Measurements from ENCODE around the gene DAPK3. TPM values are rescaled to one million over a fixed set of nuclear protein-coding genes. Genes with fewer than 3 reads are reported as not detected.

Gene DAPK3
- total RNA-seq, 1 experiment from 2014 or later: 66.6 TPM

DNA sequence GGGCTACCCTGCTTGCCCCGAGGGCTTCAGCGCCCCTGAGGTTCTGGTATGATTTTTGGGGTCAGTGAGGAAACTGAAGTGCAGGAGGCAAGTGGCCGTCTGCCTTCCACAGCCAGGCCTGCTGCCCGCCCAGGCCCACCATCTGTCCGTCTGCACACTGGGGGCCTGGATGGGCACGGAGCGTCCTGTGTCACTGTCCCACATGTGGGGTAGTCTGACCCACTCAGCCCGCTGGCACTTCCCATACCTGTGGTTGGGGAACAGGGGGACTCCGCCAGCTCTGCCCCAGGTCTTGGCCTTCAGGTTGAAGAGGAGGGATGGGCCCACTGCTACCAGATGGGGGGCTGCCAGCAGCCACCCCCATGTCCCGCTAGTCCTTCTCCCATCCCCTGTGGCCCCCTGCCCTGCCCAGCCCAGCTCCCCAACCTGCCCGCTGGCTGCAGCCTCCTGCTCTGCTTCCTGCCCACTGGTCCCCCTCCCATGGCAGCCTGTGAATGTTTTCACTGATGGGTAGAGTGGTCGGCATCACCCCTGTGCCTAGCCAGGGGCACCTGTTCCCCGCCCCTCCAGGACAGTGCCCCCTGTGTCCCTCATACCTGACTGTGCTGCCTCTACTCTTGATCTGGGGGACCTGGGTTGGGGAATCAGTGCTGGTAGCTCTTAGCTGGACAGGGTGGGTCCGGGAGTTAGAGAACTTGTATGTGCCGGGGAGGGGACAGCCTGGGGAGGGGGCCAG lies 46.2 kb upstream of the DAPK3 start:
- in situ Hi-C loops (cut with HindIII; ENCODE audit: low pct_unique_long_range_greater_than_20kb, low sequenced_read_pairs) (no loop called here), intact Hi-C loops (cut with micrococcal nuclease; ENCODE audit: unreplicated experiment) (no loop called here)
- Histone ChIP-seq H3K36me3 (ENCODE audit: control insufficient read depth, insufficient read depth, low read length) (no peaks in the 10 kb centered on the region), H3K4me1 (ENCODE audit: control insufficient read depth, insufficient read depth, low read length) (no peaks in the 10 kb centered on the region), H3K27me3 (ENCODE audit: control insufficient read depth, insufficient read depth, low read length) (no peaks in the 10 kb centered on the region), H3K4me3 (ENCODE audit: low read depth in 2 of 2, low read length in 2 of 2) (no peak overlapping the region), H3K27ac (ENCODE audit: low read length) (no peak overlapping the region), H3K9me3 (ENCODE audit: control insufficient read depth, insufficient read depth, low read depth, low read length) (no peaks in the 10 kb centered on the region)
- TF ChIP-seq, protein P1, sequence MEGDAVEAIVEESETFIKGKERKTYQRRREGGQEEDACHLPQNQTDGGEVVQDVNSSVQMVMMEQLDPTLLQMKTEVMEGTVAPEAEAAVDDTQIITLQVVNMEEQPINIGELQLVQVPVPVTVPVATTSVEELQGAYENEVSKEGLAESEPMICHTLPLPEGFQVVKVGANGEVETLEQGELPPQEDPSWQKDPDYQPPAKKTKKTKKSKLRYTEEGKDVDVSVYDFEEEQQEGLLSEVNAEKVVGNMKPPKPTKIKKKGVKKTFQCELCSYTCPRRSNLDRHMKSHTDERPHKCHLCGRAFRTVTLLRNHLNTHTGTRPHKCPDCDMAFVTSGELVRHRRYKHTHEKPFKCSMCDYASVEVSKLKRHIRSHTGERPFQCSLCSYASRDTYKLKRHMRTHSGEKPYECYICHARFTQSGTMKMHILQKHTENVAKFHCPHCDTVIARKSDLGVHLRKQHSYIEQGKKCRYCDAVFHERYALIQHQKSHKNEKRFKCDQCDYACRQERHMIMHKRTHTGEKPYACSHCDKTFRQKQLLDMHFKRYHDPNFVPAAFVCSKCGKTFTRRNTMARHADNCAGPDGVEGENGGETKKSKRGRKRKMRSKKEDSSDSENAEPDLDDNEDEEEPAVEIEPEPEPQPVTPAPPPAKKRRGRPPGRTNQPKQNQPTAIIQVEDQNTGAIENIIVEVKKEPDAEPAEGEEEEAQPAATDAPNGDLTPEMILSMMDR (IDR thresholded peaks at IDR 0.05): no peak
- TF ChIP-seq REST (IDR thresholded peaks at IDR 0.05; ENCODE audit: insufficient read depth in 1 of 2, low read depth in 2 of 2, low read length in 1 of 2): no peak
- no peak for TF ChIP-seq SIN3A (IDR thresholded peaks at IDR 0.05; ENCODE audit: borderline replicate concordance, insufficient read depth, low read depth, low read length)
- TF ChIP-seq POLR2AphosphoS5 (IDR thresholded peaks at IDR 0.05; ENCODE audit: low read depth, low read length): no peak
- no peak for TF ChIP-seq TCF7L2 (IDR thresholded peaks at IDR 0.05; ENCODE audit: low read depth, low read length)
- ChIA-PET CTCF (no interaction called here), POLR2A (no interaction called here)
- no peak for DNase-seq (ENCODE audit: low read depth, low spot score)
- no peak for ATAC-seq
- BruUV-seq (replicated peaks): no TSS peak

DNA sequence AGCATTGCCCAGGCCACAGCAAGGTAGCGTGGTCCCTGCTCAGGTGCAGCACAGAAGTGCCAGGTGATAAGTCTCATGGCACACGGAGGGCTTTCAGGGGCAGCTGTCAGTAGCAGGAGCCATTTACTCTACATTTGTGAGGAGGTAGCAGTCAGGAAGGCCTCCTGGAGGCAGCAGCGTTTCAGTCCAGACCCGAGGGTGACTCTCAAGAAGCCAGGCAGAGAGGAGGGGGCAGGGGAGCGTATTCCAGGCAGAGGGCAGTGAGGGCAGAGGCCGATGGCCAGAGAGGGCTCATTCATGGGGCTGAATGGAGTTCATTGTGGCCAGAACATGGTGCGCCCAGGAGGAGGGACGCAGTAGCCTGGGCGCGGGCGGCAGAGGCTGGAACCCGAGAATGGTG lies 45.6 kb upstream of the DAPK3 start:
- no peak for TF ChIP-seq REST (IDR thresholded peaks at IDR 0.05; ENCODE audit: insufficient read depth in 1 of 2, low read depth in 2 of 2, low read length in 1 of 2)
- TF ChIP-seq SIN3A (IDR thresholded peaks at IDR 0.05; ENCODE audit: borderline replicate concordance, insufficient read depth, low read depth, low read length): no peak
- TF ChIP-seq, protein P1 (IDR thresholded peaks at IDR 0.05): no peak
- no peak for TF ChIP-seq POLR2AphosphoS5 (IDR thresholded peaks at IDR 0.05; ENCODE audit: low read depth, low read length)
- no peak for TF ChIP-seq TCF7L2 (IDR thresholded peaks at IDR 0.05; ENCODE audit: low read depth, low read length)
- ATAC-seq (no peak), DNase-seq (ENCODE audit: low read depth, low spot score) (no peak)
- Histone ChIP-seq H3K27ac (ENCODE audit: low read length) (no peak overlapping the region), H3K4me1 (ENCODE audit: control insufficient read depth, insufficient read depth, low read length) (no peaks in the 10 kb centered on the region), H3K9me3 (ENCODE audit: control insufficient read depth, insufficient read depth, low read depth, low read length) (no peaks in the 10 kb centered on the region), H3K4me3 (ENCODE audit: low read depth in 2 of 2, low read length in 2 of 2) (no peak overlapping the region), H3K36me3 (ENCODE audit: control insufficient read depth, insufficient read depth, low read length) (no peaks in the 10 kb centered on the region), H3K27me3 (ENCODE audit: control insufficient read depth, insufficient read depth, low read length) (no peaks in the 10 kb centered on the region)
- POLR2A ChIA-PET: no interaction called here
- no TSS peak for BruUV-seq (replicated peaks)
- CTCF ChIA-PET: no interaction called here
- intact Hi-C loops (cut with micrococcal nuclease; ENCODE audit: unreplicated experiment): no loop called here
- in situ Hi-C loops (cut with HindIII; ENCODE audit: low pct_unique_long_range_greater_than_20kb, low sequenced_read_pairs): no loop called here
